GM18508 (cell line): ENCODE measurements around the gene MYRFL.

Experiments used
- ATAC-seq: cut with Tn5 transposase; IDR thresholded peaks from one replicate; pipeline ENCODE4 v1.9.1; 2021; ENCODE audit warnings: moderate number of reproducible peaks; ENCODE audit not compliant: insufficient read depth, unreplicated experiment

Gene MYRFL

GRCh38 chr12:69894800-69895383 is 69.9 kb downstream of the MYRFL start:
- ATAC-seq: no peak

GRCh38 chr12:69896653-69897381 is 71.8 kb downstream of the MYRFL start:
- ATAC-seq: no peak

GRCh38 chr12:69897744-69898143 is 72.7 kb downstream of the MYRFL start:
- ATAC-seq: no peak

- ATAC-seq: no peak
Measured at GRCh38 chr12:69898236-69898635, 73.2 kb downstream of the MYRFL start.

- peak; percentile 76 for ATAC-seq
Measured at GRCh38 chr12:69900720-69901131, 75.7 kb downstream of the MYRFL start.

GRCh38 chr12:69901221-69901905 is 76.3 kb downstream of the MYRFL start:
- ATAC-seq: no peak

- ATAC-seq: no peak
Measured at GRCh38 chr12:69903548-69903947, 78.5 kb downstream of the MYRFL start.

GRCh38 chr12:69904777-69905176 is 79.8 kb downstream of the MYRFL start:
- ATAC-seq: no peak

- no peak for ATAC-seq
Measured at GRCh38 chr12:69905801-69906200, 80.8 kb downstream of the MYRFL start.

- ATAC-seq: peak; percentile 54
Measured at GRCh38 chr12:69906411-69907216, 81.6 kb downstream of the MYRFL start.

GRCh38 chr12:69908203-69908602 is 83.2 kb downstream of the MYRFL start:
- no peak for ATAC-seq

GRCh38 chr12:69910694-69911093 is 85.7 kb downstream of the MYRFL start:
- no peak for ATAC-seq

- ATAC-seq: no peak
Measured at GRCh38 chr12:69913526-69913925, 88.5 kb downstream of the MYRFL start.

GRCh38 chr12:69915964-69916363 is 90.9 kb downstream of the MYRFL start:
- ATAC-seq: no peak

GRCh38 chr12:69916544-69917235 is 91.7 kb downstream of the MYRFL start:
- ATAC-seq: no peak

- no peak for ATAC-seq
Measured at GRCh38 chr12:69918287-69918686, 93.3 kb downstream of the MYRFL start.

- ATAC-seq: no peak
Measured at GRCh38 chr12:69919495-69919894, 94.5 kb downstream of the MYRFL start.

- no peak for ATAC-seq
Measured at GRCh38 chr12:69921831-69922230, 96.8 kb downstream of the MYRFL start.

- no peak for ATAC-seq
Measured at GRCh38 chr12:69922999-69923398, 98.0 kb downstream of the MYRFL start.

- ATAC-seq: no peak
Measured at GRCh38 chr12:69925291-69925690, 100.3 kb downstream of the MYRFL start.
